Lung (tissue), 12 donors: ENCODE measurements around the gene ETV4. TPM values are rescaled to one million over a fixed set of nuclear protein-coding genes. Genes with fewer than 3 reads are reported as not detected.

Experiments used
- ATAC-seq: fragments of 200-7000 bp; cut with Tn5 transposase; one replicate; pipeline ENCODE4 v1.9.1; 2020; ENCODE audit warnings: moderate number of reproducible peaks; ENCODE audit not compliant: insufficient read depth, low FRiP score
- DNase-seq, 3 donors: peaks; one replicate each; pipeline ENCODE4 v3.0.0-alpha.2; 2013 to 2017
- H3K27ac ChIP-seq, 2 donors: one replicate each; pipeline ENCODE4 v1.5.1; 2013; ENCODE audit warnings: mild to moderate bottlenecking in 2 of 2, moderate library complexity in 2 of 2, control low read depth in 1 of 2, inconsistent platforms in 1 of 2, low read depth in 1 of 2, low read length in 1 of 2
- H3K27me3 ChIP-seq, 3 donors: one replicate each; pipeline ENCODE4 v1.5.1; 2013; ENCODE audit warnings: low read length in 2 of 3; ENCODE audit not compliant: control insufficient read depth in 3 of 3, insufficient read depth in 3 of 3
- H3K36me3 ChIP-seq, 4 donors: one replicate each; pipeline ENCODE4 v1.5.1; 2013; ENCODE audit warnings: low read length in 4 of 4, mild to moderate bottlenecking in 1 of 4, moderate library complexity in 1 of 4; ENCODE audit not compliant: control insufficient read depth in 4 of 4, insufficient read depth in 4 of 4
- H3K4me1 ChIP-seq, 5 donors: one replicate each; pipeline ENCODE4 v1.5.1; 2013; ENCODE audit warnings: low read length in 5 of 5, mild to moderate bottlenecking in 2 of 5, moderate library complexity in 1 of 5; ENCODE audit not compliant: control insufficient read depth in 5 of 5, insufficient read depth in 5 of 5
- H3K4me3 ChIP-seq: one replicate; pipeline ENCODE4 v1.5.1; 2013; ENCODE audit warnings: mild to moderate bottlenecking, control low read depth, moderate library complexity
- H3K9ac ChIP-seq, 2 donors: one replicate each; pipeline ENCODE4 v1.5.1; 2013; ENCODE audit warnings: low read length in 2 of 2, control low read depth in 1 of 2; ENCODE audit not compliant: insufficient read depth in 1 of 2
- H3K9me3 ChIP-seq, 4 donors: one replicate each; pipeline ENCODE4 v1.5.1; 2013; ENCODE audit warnings: low read length in 3 of 4, mild to moderate bottlenecking in 1 of 4, moderate library complexity in 1 of 4; ENCODE audit not compliant: control insufficient read depth in 4 of 4, insufficient read depth in 3 of 4
- CTCF ChIP-seq: IDR thresholded peaks from 2 replicates; pipeline ENCODE4 v1.5.1; 2012; ENCODE audit warnings: mild to moderate bottlenecking; ENCODE audit errors: control extremely low read depth, extremely low read depth
- WGBS, 2 donors: extraction: QIAGEN DNeasy Blood & Tissue Kit; methylation state at CpG; one replicate each; pipeline ENCODE4 v1.1.7; 2013; 5-methylcytosine and 5-hydroxymethylcytosine counted together
- polyA plus RNA-seq, 2 donors: library from polyadenylated mRNA; stranded (reverse); fragments of 200-250 nt; gene quantifications; one replicate each; pipeline ENCODE4 v1.2.1, GENCODE V29; 2013
- total RNA-seq, 2 donors: library from RNA; depleted of rRNA in 1 of 2; stranded (reverse); fragments of >200 nt in 1 of 2; gene quantifications; one replicate each; pipeline ENCODE4 v1.2.1, GENCODE V29; 2014 to 2021
- donor health status: control.
- donor health status: control.
- donor health status: Bipolar disorder and iron deficiency.
- donor health status: healthy.
- donor health status: DM: yes; HTN: yes; CAD: no.

Gene ETV4
- total and polyA plus RNA-seq, 4 donors = 0.54 to 6.9 (median 3.3) TPM

- Histone ChIP-seq H3K9ac (no peak overlapping the region), H3K27ac (no peak overlapping the region), H3K4me3 (no peak overlapping the region), H3K9me3 (no peaks in the 10 kb centered on the region), H3K36me3 (no peaks in the 10 kb centered on the region), H3K4me1 (peaks cover 0 to 31% (median 5%) of the 10 kb centered on the region in 5 donors), H3K27me3 (peaks cover 0 to 15% (median 12%) of the 10 kb centered on the region in 3 donors)
- DNase-seq = no peak
- ATAC-seq = no peak
- no peak for TF ChIP-seq CTCF
- WGBS, 2 donors = 58 to 62% methylated on average over 4 of the region's 4 CpGs
Measured at GRCh38 chr17:43543300-43543699, 2.8 kb downstream of the ETV4 start.

- TF ChIP-seq CTCF = no peak
- Histone ChIP-seq H3K27me3 (peaks cover 0 to 15% (median 12%) of the 10 kb centered on the region in 3 donors), H3K36me3 (no peaks in the 10 kb centered on the region), H3K27ac (no peak overlapping the region), H3K4me3 (no peak overlapping the region), H3K4me1 (peaks cover 0 to 31% (median 5%) of the 10 kb centered on the region in 5 donors), H3K9me3 (no peaks in the 10 kb centered on the region), H3K9ac (no peak overlapping the region)
- 92 to 95% methylated on average over 8 of the region's 8 CpGs for WGBS, 2 donors
- ATAC-seq = no peak
- DNase-seq = no peak
Measured at GRCh38 chr17:43542859-43543258, 3.3 kb downstream of the ETV4 start.

GRCh38 chr17:43540821-43541674 lies 5.1 kb downstream of the ETV4 start:
- peaks cover 0 to 15% (median 5%) of the 10 kb centered on the region in 3 donors for H3K27me3 ChIP-seq
- H3K36me3 ChIP-seq = no peaks in the 10 kb centered on the region
- no peak for TF ChIP-seq CTCF
- H3K9me3 ChIP-seq = no peaks in the 10 kb centered on the region
- DNase-seq (peak; percentile 58 to 63 (median 61)), ATAC-seq (no peak)
- no peak overlapping the region for H3K4me3 ChIP-seq
- WGBS, 2 donors = 72 to 77% methylated on average over 11 of the region's 11 CpGs
- no peak overlapping the region for H3K27ac ChIP-seq
- H3K9ac ChIP-seq = peak overlapping the region in 1 of 2 donors; percentile 1
- H3K4me1 ChIP-seq = peaks cover 0 to 23% (median 2%) of the 10 kb centered on the region in 5 donors
